Thymus (tissue), 11 donors: ENCODE results near the gene HLA-DQB2. TPM values are rescaled to one million over a fixed set of nuclear protein-coding genes. Genes with fewer than 3 reads are reported as not detected.
A peak's percentile ranks its signal among the peaks of the same experiment; 100 is the strongest.
"Not testable (repeated sequence)": the region's sequence is repeated elsewhere in the genome, so short reads cannot be mapped to it uniquely, and the experiment has no call there.

Experiments used
- DNase-seq, 9 donors: peaks; one replicate each; pipeline ENCODE4 v3.0.0-alpha.2; 2013; ENCODE audit warnings: low spot score in 9 of 9, low read depth in 6 of 9, missing footprints in 1 of 9
- H3K27ac ChIP-seq, 2 donors: one replicate each; pipeline ENCODE4 v1.5.1; 2013; ENCODE audit warnings: control low read depth in 1 of 2, low read depth in 1 of 2, low read length in 1 of 2, mild to moderate bottlenecking in 1 of 2, moderate library complexity in 1 of 2
- H3K27me3 ChIP-seq, 2 donors: one replicate each; pipeline ENCODE4 v1.5.1; 2013; ENCODE audit warnings: low read length in 1 of 2; ENCODE audit not compliant: control insufficient read depth in 2 of 2, insufficient read depth in 1 of 2
- H3K36me3 ChIP-seq, 2 donors: one replicate each; pipeline ENCODE4 v1.5.1; 2013; ENCODE audit warnings: low read length in 1 of 2, mild to moderate bottlenecking in 1 of 2, moderate library complexity in 1 of 2; ENCODE audit not compliant: control insufficient read depth in 2 of 2, insufficient read depth in 2 of 2
- H3K4me1 ChIP-seq, 2 donors: one replicate each; pipeline ENCODE4 v1.5.1; 2013; ENCODE audit warnings: low read length in 2 of 2; ENCODE audit not compliant: control insufficient read depth in 2 of 2, insufficient read depth in 2 of 2
- H3K4me3 ChIP-seq, 2 donors: one replicate each; pipeline ENCODE4 v1.5.1; 2013; ENCODE audit warnings: low read length in 2 of 2, control low read depth in 1 of 2, mild to moderate bottlenecking in 1 of 2
- H3K9me3 ChIP-seq, 2 donors: one replicate each; pipeline ENCODE4 v1.5.1; 2013; ENCODE audit warnings: low read length in 1 of 2, mild to moderate bottlenecking in 1 of 2; ENCODE audit not compliant: control insufficient read depth in 2 of 2, insufficient read depth in 1 of 2
- WGBS: extraction: QIAGEN DNeasy Blood & Tissue Kit; methylation state at CpG from one replicate; pipeline ENCODE4 v1.1.7; 2013; 5-methylcytosine and 5-hydroxymethylcytosine counted together
- polyA plus RNA-seq: library from polyadenylated mRNA; stranded (reverse); fragments of 200-250 nt; gene quantifications from one replicate; pipeline ENCODE4 v1.2.3, GENCODE V29; 2013
- total RNA-seq: library from RNA; stranded (reverse); fragments of 120-200 nt; gene quantifications from one replicate; pipeline ENCODE4 v1.2.4, GENCODE V29; 2013
- donor health status: healthy.

Gene HLA-DQB2
- total and polyA plus RNA-seq, 2 donors = 12.2 to 17.5 TPM

DNA sequence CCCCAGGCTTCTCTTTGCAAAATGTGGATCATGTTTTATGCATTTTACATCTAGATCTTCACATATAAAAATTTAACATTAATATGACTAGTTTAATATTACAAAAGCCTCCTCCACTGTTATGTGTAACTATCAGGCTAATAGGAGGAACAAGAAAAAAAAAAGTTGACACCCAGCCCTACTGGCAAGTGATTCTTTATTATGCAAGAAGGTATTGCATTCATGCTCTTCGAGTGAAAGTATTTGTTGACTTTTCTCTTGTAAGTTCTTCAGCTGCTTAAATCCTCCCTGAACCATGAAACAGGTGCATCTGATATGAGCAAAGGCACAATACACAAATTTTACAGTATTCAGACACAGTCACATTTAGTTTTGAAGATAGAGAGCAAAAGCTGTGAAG, 716 bp upstream of the HLA-DQB2 start:
- Histone ChIP-seq H3K27ac (no peak overlapping the region), H3K36me3 (no peaks in the 10 kb centered on the region)

DNA sequence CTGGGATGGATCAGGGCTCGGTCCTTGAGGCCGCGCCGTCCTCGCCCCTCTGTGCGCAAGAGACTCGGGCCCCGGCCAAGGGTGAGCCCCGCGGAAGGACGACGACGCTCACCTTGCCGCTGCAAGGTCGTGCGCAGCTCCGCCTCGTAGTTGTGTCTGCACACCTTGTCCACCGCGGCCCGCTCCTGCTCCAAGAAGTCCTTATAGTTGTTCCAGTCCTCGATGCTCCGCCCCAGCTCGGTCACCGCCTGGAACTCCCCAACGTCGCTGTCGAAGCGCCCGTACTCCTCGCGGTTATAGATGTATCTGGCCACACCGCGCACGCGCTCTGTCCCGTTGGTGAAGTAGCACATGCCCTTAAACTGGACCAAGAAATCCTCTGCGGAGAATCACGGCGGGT, 1.8 kb downstream of the HLA-DQB2 start:
- 73% methylated on average over 40 of the region's 40 CpGs for WGBS
- no peaks in the 10 kb centered on the region for H3K9me3 ChIP-seq
- H3K27ac ChIP-seq = no peak overlapping the region
- H3K4me3 ChIP-seq = no peak overlapping the region
- H3K27me3 ChIP-seq = peaks cover 2 to 27% of the 10 kb centered on the region in 2 donors
- no peak for DNase-seq
- H3K36me3 ChIP-seq = no peaks in the 10 kb centered on the region
- H3K4me1 ChIP-seq = no peaks in the 10 kb centered on the region

More for the DNA sequence above, 716 bp upstream of the HLA-DQB2 start:
- DNase-seq = no peak
- H3K27me3 ChIP-seq = peaks cover 2 to 25% of the 10 kb centered on the region in 2 donors
- no peak overlapping the region for H3K4me3 ChIP-seq
- 78% methylated on average over 1 of the region's 1 CpG for WGBS
- no peaks in the 10 kb centered on the region for H3K9me3 ChIP-seq
- no peaks in the 10 kb centered on the region for H3K4me1 ChIP-seq

DNA sequence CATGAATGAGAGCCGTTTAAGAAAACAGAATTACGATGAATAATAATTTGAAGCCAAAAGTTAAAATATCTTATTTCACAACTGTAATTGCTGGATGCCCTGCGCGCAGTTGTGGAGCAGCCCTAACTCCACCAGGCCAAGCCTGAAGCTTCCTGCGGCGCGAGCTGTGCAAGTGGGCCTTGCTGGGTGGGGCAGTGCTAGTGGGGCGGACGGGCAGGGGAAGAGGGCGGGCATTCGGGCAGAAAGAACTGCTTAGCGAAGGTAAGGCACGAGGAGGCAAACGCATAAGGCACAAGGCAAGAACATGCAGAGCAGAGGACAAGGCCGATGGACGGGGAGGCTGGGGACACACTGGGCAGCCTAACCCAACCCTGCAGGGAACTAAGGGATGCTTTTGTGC, 2.3 kb downstream of the HLA-DQB2 start:
- no peaks in the 10 kb centered on the region for H3K4me1 ChIP-seq
- H3K4me3 ChIP-seq = no peak overlapping the region
- no peaks in the 10 kb centered on the region for H3K9me3 ChIP-seq
- no peak for DNase-seq
- WGBS = 96% methylated on average over 16 of the region's 16 CpGs
- H3K36me3 ChIP-seq = no peaks in the 10 kb centered on the region
- peaks cover 2 to 27% of the 10 kb centered on the region in 2 donors for H3K27me3 ChIP-seq
- H3K27ac ChIP-seq = no peak overlapping the region

DNA sequence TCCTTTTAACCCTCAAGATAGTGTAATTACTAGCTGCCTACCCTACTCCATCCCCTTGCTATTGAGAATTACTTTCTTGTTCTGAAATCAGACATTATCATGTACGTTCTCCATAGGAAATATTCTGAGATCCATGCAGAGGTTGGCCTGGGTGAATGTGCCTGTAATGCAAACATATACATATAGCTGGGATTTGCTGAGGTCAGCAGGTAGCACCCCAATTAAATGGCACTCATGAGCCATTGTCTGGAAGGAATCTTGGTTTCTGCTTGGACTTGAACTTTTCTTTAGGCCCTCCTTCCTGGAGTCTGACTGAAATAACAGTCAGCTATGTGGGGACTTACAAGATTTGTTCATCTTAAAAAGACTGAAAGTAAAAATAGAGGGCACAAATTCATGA, 3.7 kb downstream of the HLA-DQB2 start:
- H3K27me3 ChIP-seq = peaks cover 2 to 24% of the 10 kb centered on the region in 2 donors
- H3K36me3 ChIP-seq = no peaks in the 10 kb centered on the region
- H3K4me3 ChIP-seq = no peak overlapping the region
- H3K9me3 ChIP-seq = no peaks in the 10 kb centered on the region
- 87% methylated on average over 1 of the region's 1 CpG for WGBS
- DNase-seq = no peak
- no peaks in the 10 kb centered on the region for H3K4me1 ChIP-seq
- H3K27ac ChIP-seq = no peak overlapping the region

DNA sequence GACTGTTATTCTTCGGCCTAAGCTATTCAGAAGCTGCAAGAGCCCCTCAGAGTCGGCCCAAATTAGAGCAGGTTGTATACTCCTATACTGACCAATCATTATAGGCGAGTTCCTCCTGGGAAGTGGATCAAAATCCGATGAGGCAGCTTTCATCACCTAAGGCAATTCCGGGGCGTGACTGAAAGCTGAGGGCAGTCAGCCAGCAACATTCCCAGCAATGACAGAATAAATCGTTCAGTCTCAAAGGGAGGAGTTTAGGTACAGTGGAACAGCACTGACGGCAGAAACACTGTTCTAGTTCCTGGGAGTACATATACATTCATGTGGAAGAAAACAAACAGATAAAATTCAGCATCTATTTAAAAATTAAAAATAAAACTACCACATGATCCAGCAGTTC, 10.8 kb downstream of the HLA-DQB2 start:
- Histone ChIP-seq H3K27me3 (peaks cover 0 to 2% of the 10 kb centered on the region in 2 donors), H3K4me3 (no peak overlapping the region), H3K4me1 (no peaks in the 10 kb centered on the region), H3K9me3 (no peaks in the 10 kb centered on the region), H3K36me3 (no peaks in the 10 kb centered on the region), H3K27ac (no peak overlapping the region)
- 77% methylated on average over 8 of the region's 8 CpGs for WGBS
- no peak for DNase-seq

DNA sequence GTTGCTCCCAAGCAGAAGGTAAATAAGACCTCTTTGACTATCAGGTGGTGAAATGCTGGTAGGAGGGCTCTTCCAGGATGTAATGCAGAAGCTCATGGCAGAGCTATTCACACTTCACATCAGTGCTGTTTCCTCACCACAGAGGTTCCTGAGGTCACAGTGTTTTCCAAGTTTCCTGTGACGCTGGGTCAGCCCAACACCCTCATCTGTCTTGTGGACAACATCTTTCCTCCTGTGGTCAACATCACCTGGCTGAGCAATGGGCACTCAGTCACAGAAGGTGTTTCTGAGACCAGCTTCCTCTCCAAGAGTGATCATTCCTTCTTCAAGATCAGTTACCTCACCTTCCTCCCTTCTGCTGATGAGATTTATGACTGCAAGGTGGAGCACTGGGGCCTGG, 17.7 kb downstream of the HLA-DQB2 start:
- not testable (repeated sequence) for DNase-seq, H3K27me3 ChIP-seq, H3K4me3 ChIP-seq, H3K27ac ChIP-seq, H3K36me3 ChIP-seq, H3K4me1 ChIP-seq, H3K9me3 ChIP-seq
- 74% methylated on average over 1 of the region's 1 CpG for WGBS

DNA sequence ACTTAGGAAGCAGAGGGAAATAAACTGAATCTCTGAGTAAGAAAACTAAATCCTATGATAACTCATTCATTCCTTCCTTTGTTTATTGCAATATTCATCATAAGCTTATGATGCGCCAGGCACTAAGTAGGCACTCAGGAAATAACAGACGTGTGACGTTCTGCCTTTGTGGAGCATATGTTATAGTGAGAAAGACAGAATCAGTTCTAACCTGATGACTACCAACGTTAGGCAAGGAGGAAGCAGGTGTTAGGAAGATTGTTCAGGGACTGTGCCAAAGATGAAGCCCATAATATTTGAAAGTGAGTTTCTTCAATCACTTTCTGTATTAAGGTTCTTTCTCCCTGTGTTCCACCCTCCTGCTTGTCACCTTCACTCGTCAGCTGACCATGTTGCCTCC, 18.6 kb downstream of the HLA-DQB2 start:
- H3K27ac ChIP-seq = no peak overlapping the region
- DNase-seq = no peak
- H3K4me1 ChIP-seq = no peaks in the 10 kb centered on the region
- H3K36me3 ChIP-seq = no peaks in the 10 kb centered on the region
- H3K9me3 ChIP-seq = no peaks in the 10 kb centered on the region
- 19% methylated on average over 5 of the region's 5 CpGs for WGBS
- H3K4me3 ChIP-seq = no peak overlapping the region
- peaks cover 0 to 8% of the 10 kb centered on the region in 2 donors for H3K27me3 ChIP-seq

DNA sequence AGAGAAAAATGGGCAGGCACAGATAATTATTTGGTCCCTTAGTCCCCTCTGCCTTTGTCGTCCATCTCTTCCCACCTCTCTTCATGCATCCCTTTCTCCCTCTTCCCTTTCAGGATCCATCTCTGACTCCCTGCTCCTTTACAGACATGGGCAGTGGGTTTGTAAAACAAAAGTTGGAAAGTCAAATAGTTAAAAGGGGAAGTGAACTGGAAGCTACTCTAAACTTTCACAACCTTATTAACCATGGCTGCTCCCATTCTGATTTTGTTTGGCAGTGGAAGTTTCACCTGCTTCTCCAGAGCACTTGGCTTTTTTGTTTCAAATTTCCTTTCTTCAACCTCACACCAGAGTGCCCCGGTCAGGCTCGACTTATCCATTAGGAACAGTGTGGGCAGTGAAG, 21.0 kb downstream of the HLA-DQB2 start:
- no peak for DNase-seq
- WGBS = 95% methylated on average over 3 of the region's 3 CpGs
- Histone ChIP-seq H3K9me3 (no peaks in the 10 kb centered on the region), H3K4me3 (no peak overlapping the region), H3K27ac (no peak overlapping the region), H3K27me3 (peaks cover 0 to 7% of the 10 kb centered on the region in 2 donors), H3K36me3 (no peaks in the 10 kb centered on the region), H3K4me1 (no peaks in the 10 kb centered on the region)

DNA sequence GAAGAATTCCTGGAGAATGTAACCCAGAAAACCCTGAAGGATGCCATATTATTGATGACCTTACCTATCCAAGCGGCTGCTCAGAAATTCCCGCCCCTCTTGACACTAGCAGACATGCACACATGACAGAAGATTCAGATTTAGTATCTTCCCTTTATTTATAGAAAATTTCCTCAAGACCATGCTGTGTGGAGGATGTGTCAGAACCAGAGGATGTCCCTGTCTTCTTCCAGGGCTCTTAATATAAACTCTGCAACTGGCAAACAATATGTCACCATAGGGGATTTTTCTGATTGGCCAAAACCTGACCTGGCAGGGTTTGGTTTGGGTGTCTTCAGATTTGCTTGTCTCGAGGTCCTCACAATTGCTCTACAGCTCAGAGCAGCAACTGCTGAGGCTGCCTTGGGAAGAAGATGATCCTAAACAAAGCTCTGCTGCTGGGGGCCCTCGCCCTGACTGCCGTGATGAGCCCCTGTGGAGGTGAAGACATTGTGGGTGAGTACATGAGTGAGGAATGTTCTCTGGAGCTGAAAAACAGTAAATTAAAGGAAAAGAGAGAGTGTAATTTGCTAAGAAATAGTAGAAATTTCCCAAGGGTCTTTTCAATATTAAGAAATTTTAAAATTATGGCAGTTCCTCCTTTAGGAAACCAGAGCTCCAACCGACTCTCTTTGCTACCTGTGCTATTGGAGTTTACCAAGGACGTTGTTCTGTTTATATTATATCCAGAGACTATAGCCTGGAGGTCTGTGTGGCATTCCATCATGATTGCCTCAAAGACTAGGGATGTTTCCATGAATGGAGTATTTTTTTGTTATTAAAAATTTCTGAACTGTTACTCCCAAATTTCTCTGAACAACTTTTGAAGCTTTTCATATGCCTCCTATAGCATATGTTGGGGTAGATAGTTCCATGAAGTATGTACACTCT, 22.0 kb downstream of the HLA-DQB2 start, which contains the start of gene HLA-DQA2:
Gene HLA-DQA2 (plus strand): TSS at position 361 of the 930 bp plus-strand sequence. CDS start 53 bp downstream, at position 414.
- peak in 1 of 9 donors; percentile 21 for DNase-seq
- H3K4me3 ChIP-seq = no peak within 1 kb of the TSS
- no peaks in the 10 kb centered on the region for H3K36me3 ChIP-seq
- H3K27ac ChIP-seq = no peak within 1 kb of the TSS
- H3K4me1 ChIP-seq = no peaks in the 10 kb centered on the region
- peaks cover 0 to 7% of the 10 kb centered on the region in 2 donors for H3K27me3 ChIP-seq
- 92% methylated on average over 7 of the region's 7 CpGs for WGBS
- H3K9me3 ChIP-seq = no peaks in the 10 kb centered on the region
